Activated CD4-positive, CD25-positive, alpha-beta regulatory T cell treated with anti-CD3 and anti-CD28 coated beads, Interleukin-2, amount 50 U/mL, for 24 hours (primary cell): ENCODE data around the gene WWC1.
"Not testable (repeated sequence)": the region's sequence is repeated elsewhere in the genome, so short reads cannot be mapped to it uniquely, and the experiment has no call there.

Source experiments
- ATAC-seq, 2 donors: fragments of 150-1000 bp; cut with Tn5 transposase; one replicate each; pipeline ENCODE4 v1.10.0; 2021; ENCODE audit warnings: mild to moderate bottlenecking in 1 of 2, moderate library complexity in 1 of 2

WWC1 gene

DNA sequence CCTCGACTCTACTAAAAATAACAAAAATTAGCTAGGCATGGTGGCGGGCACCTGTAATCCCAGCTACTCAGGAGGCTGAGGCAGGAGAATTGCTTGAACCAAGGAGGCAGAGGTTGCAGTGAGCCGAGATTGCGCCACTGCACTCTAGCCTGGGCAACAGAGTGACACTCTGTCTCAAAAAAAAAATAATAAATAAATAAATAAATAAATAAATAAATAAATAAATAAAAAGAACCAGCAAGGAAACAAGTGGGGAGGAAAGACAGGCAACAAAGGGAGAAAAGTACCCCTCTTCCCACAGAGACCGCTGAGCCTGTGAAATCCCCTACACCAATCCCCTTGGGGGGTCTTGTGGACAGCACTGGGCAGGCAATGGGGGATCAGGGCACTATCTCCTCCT is 4.6 kb upstream of the WWC1 start:
- ATAC-seq: not testable (repeated sequence)

- ATAC-seq: no peak
These were observed 4.1 kb upstream of the WWC1 start for GRCh38 chr5:168287362-168287761.

DNA sequence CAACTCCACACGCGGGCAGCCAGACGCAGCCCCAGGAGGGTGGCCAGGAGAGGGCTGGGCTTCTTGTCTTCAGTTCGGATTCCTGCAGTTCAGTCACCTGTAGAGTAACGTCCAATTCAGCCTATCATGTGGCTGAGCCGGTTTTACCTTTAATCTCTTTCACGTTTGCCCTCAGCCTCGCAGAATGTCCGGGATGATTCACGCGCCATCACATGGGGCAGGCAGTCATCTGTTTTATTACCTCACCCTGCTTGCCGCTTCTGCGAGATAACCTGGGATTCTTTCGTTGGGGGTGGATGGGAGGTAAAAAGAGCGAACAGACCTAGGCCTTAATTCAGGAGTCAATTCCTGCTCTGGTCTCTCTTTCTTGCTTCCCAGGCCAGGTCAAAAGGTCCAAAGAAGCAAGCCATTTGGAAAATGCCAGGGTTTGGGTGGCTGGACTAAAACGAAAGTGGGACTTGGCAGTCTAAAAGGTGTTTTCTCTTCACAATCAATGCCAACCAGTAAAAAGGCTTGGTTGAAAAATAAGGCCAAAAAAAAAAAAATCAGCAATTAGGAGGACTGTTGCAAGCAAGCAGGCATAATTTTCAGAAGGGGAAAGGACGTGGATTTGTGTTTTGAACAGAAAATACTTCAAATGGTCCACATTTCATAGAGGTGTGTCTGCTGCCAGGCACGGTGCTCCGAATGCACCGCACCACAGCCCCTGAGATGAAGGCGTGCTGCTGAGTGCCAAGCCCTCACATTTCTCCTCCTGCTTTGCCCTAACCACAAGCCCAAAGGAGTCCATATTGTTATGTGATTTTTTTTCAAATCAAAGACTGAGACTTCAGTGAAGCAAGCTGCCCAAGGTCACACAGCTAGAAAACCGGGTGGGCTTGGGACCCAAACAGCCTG is 2.8 kb upstream of the WWC1 start:
- no peak for ATAC-seq

GRCh38 chr5:168290902-168291341 is 523 bp upstream of the WWC1 start:
- ATAC-seq: no peak

DNA sequence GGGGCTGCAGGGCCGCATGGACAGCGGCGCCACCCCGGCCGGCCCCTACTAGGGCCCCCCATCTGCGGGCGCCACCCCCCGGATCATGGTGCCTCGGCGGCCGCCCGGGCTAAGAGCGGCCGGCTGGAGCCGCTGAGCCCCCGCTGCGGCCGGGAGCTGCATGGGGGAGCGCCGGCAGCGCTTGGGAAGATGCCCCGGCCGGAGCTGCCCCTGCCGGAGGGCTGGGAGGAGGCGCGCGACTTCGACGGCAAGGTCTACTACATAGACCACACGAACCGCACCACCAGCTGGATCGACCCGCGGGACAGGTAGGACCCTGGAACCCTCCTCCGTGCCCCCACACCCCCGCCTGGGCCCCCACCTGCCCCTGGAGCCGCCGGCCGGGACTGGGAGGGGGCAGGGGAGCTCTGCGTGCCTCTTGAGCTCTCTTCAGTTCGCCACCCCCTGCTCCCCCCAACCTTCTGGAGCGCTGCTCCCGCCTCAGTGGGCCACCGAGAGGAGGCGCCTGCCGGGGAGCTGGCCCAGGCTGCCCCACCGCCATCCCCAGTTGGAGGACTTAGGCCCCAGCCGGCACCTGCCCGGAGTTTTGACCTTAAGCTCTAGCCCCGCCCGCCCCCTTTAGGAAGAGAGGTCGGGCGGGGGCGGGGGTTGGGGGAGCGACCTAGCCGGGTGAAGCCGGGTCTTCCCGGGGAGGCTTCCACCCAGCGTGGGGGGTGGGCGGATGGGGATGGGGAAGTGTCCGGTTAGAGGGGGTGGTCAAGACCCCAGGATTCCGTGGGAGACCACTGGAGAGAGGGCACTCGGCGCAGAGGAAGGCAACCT is 730 bp downstream of the WWC1 start:
- ATAC-seq: no peak

- ATAC-seq: no peak
These were observed 1.6 kb downstream of the WWC1 start for GRCh38 chr5:168292786-168293696.

- ATAC-seq: no peak
These were observed 4.2 kb downstream of the WWC1 start for GRCh38 chr5:168295574-168296201.

DNA sequence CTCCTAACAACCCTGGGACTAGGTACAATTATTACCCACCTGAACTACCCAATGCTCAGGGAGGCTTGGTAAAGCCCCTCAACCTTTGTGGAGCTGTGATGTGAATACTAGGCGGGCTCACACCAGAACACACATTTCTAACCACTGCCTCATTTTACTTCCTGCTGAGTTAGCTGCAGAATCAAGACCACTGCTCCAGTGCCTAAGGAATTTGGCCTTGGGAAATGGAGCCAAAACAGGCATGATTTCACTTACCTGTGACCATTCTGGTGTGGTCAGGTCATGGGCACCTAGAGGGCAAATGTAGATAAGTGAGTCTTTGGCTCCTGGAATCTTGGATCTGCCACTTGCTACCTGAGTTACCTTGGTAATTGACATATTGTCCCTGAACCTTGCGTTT is 5.2 kb downstream of the WWC1 start:
- no peak for ATAC-seq

DNA sequence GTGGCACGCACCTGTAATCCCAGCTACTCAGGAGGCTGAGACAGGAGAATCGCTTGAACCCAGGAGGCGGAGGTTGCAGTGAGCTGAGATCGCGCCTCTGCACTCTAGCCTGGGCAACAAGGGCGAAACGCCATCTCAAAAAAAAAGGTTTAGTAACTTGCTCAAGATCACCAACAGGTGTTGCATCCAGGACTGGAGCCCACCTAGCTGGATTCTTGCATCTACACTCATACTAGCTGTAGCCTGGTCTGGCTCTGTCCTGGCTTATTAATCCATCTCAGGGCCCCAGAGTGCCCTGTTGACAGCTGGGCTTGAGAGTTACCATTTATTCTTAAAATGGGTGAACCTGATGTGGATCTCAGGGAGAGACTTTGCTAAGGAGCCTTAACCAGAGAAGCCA is 7.5 kb downstream of the WWC1 start:
- no peak for ATAC-seq

GRCh38 chr5:168299372-168299771 is 7.9 kb downstream of the WWC1 start:
- no peak for ATAC-seq

DNA sequence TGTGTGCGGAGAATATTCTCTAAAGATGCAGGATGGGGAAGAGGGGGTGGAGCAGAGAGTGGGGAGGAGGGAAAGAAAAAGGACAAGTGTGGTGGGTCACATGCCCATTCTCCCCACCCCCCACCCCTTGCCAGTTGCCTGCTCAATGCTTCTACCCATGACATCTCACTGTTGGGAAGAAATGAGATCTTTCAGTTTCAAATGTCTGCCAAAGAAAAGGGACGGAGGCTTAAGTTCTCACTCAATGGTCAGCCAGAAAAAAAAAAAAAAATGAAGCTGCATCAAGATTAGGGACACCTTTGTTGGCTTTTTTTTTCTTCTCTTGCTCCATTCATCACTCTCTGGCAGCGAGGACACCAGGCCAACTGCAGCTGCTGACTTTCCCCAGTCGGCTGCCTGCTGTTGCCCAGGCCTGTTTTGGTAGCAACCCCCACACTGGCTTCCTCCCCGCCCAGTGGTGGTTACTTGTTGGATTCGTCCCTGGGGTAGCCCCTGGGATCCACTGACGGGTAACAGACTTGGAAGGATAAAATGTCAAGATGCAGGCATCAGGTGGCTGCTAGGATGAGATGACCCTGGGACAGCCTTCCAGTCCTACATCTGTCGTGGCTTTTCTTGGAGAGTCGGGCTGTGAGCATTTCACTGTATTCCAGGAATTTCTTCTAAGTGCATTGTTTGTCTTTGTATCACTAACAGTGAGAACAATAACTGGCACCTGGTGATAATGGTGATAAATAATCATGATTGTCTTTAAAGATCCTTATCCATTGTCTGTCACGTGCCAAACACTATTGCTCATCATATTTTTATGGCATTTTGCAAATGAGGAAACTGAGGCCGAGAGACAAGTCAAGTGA is 9.1 kb downstream of the WWC1 start:
- no peak for ATAC-seq

DNA sequence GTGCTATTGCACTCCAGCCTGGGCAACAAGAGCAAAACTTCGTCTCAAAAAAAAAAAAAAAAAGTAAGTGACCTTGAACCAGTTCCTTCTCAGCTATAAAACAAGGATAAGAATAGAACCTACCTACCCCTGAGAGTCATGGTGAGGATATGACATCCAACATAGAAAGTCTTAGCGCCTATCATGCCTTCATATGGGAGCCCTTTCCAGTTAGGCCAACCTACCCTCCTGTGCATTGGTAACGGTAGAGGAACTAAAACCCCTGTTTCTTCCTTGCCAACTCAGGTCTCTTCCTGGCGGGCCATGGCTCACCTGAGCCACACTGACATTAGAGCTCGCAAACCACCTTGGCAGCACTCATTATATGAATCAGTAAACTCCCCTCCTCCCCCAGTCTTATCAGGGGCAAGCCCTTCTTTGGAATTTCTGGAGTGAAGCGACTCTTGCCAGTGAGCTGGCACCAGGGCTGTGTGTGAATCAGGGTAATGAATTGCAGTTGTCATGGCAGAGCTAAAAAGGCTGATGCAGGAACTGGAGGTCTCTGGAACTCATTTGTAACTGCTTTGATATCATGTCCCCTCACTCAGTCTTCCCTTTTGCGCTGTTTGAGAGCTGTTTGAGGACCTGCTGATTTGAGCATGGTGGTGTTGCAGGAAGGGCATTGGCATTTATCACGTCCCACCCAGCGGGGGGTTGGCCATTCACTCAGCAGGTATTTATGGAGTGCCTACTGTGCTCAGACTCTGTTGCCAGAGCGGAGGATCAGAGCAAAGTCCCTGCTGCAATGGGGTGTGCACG is 10.3 kb downstream of the WWC1 start:
- ATAC-seq: no peak

DNA sequence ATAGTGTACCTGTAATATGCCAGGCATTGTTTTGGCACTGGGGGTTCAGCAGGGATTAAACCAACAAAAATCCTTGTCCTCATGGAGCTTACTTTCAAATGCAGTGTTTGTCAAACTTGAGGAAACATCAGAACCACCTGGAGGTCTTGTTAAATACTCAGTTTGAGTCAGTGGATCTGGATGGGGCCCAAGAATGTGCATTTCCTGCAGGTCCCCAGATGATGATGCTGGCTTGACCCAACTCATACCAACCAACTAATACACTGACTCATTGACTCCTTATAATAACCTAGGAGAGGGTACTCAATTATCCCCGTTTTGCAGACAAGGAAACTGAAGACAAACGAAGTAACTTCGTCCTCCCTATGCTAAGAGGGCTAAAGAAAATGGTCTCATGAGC is 11.3 kb downstream of the WWC1 start:
- ATAC-seq: no peak

DNA sequence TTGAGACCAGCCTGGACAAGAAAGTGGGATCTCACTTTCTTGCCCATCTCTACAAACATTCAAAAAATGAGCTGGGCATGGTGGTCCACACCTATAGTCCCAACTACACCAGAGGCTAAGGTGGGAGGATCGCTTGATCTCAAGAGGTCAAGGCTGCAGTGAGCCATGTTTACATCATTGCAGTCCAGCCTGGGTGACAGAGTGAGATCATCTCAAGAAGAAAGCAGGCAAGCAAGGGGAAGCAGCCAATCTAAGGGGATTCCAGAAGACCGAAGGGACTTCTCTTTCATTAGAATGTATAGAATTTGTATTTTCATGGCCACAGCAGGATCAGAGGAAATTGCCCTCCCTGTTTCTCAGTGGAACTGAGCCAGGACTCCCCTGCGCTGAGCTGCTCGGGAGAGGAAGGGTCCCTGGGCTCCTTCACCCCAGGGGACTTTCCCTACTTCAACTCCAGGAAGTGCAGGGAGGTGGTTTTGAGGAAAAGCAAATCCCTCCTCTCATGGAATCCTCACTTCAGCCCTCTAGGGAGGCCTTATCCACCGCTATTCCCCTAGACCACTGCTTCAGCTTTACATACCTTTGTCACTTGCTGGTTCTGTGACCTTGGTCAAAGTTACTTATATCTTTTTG is 12.1 kb downstream of the WWC1 start:
- ATAC-seq: no peak

- ATAC-seq: no peak
These were observed 12.9 kb downstream of the WWC1 start for GRCh38 chr5:168304349-168304748.

DNA sequence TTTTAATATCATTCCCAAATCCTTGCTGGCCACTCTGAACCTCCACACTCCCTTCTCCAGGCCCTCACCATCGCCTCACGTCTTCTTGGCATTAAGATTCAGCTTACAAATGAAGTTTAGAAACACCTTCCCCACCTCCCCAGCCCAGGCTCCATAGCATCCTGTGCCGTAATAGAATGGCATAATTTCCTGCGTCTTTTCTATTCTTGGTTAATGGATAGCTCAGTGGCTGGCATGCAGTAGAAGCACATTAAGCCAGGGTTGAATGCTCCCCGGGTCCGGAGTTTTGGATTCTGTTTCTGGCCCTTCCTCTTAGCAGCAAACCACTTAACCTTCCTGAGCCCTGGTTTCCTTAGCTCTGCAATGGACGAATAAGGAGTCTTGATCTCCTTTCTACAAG is 13.8 kb downstream of the WWC1 start:
- ATAC-seq: no peak

DNA sequence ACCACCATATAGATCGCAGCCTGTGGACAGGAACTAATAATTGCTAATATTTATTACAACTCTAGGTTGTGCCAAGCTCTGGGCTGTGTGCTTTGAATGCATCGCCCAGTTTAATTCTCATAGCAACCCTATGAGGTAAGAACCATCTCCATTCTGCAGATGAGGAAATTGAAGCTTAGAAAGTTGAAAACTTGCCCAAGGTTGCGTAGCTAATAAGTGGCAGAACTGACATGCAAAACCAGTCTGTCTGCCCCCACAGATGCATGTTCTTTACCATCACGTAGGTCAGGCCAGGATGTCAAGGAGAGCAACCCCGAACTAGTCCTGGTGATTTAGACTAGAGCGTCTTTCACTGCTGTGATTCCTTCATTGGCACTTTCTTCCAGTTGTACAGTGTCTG is 15.6 kb downstream of the WWC1 start:
- ATAC-seq: no peak

DNA sequence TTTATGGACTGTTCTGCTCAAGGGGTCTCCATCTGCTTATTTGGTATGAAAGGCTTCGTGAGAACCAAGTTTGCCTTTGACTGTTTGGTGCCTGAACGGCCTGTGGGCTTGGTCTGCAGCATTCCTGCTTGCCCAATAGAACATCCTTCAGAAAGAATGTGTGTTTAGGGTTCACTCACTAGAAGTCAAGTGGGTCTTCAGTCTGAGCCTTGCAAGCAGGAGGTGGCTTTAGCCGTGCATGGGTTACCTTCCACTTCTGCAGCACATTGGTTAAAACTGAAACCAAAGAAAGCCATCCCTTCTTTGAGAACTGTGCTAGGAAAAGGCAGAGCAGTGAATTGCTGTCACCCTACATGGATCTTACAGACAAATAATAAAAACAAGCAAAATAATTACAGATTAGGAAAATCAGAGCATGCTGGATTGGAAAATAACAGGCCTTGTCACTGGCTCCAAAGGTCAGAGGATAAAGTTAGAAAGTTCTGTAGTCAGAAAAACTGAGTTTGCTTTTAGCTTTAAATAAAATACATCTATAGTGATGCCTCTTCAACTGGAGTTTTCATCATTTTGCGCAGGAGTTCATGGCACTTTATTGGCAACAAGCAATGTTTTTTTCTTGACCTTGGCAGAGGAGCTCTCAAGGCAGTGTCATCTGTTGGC is 16.6 kb downstream of the WWC1 start:
- ATAC-seq: no peak

DNA sequence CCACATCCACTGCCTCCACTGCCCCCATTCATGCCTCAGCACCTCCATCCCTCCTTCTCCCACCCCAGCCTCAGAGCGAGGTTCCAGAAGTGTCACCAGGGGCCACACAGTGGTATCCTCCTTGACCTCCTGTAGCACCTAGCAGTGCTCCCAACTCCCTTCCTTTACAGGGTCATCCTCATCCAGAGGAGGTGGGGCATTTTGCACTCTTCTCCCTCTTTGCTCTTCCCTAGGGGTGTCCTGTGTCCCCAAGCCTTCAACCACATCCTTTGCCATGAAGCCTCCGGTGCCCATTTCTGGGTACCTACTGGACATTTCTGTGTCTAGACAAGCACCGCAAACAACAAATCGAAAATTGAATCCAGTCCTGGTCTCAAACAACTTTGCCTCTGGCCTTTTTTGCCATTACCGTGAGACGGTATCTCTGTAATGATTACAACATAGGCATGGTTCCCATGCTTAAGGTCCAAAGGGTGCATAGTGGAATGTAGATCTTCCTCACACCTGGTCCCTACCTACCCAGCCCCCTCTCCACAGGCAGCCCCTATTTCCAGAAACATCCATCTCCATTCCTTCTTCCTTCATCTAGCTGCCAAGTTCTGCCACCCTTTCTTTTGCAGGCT is 17.6 kb downstream of the WWC1 start:
- no peak for ATAC-seq
